MCF 10A (cell line): ENCODE data around the gene PPM1A. TPM values are rescaled to one million over a fixed set of nuclear protein-coding genes. Genes with fewer than 3 reads are reported as not detected.

Source experiments
- BruUV-seq: library from RNA; stranded (reverse); fragments of 400-500 nt; replicated peaks from 2 replicates; lab custom pipeline; 2021; lab: Mats Ljungman, UMichigan
- CTCF ChIA-PET: fragments of 300-600 bp; sonication (Branson Sonifier 250); formaldehyde crosslinking; extraction: SDS; loops from one replicate; lab custom pipeline; 2021; ENCODE audit warnings: antibody characterized with exemption, inconsistent platforms; lab: Yijun Ruan, JAX
- POLR2A ChIA-PET: fragments of 300-600, 350-650 bp; sonication (Branson Sonifier 250); formaldehyde crosslinking; extraction: SDS; loops from one replicate; lab custom pipeline; 2020; ENCODE audit warnings: antibody characterized with exemption, inconsistent platforms; lab: Yijun Ruan, JAX
- DNase-seq: peaks from one replicate; pipeline ENCODE4 v3.0.0-alpha.2; 2018; ENCODE audit not compliant: unreplicated experiment
- H3K27ac Mint-ChIP-seq: one replicate; pipeline ENCODE4 v1.8.0; 2022; ENCODE audit warnings: mild to moderate bottlenecking, low read depth, mixed read lengths; ENCODE audit not compliant: unreplicated experiment
- H3K27me3 Mint-ChIP-seq: one replicate; pipeline ENCODE4 v1.8.0; 2022; ENCODE audit warnings: mixed read lengths; ENCODE audit not compliant: insufficient read depth, unreplicated experiment
- H3K36me3 Mint-ChIP-seq: one replicate; pipeline ENCODE4 v1.8.0; 2022; ENCODE audit warnings: mild to moderate bottlenecking, moderate library complexity, mixed read lengths; ENCODE audit not compliant: insufficient read depth, unreplicated experiment
- H3K4me1 Mint-ChIP-seq: one replicate; pipeline ENCODE4 v1.8.0; 2022; ENCODE audit warnings: mixed read lengths; ENCODE audit not compliant: insufficient read depth, unreplicated experiment
- H3K4me3 Mint-ChIP-seq: one replicate; pipeline ENCODE4 v1.8.0; 2022; ENCODE audit warnings: mild to moderate bottlenecking, moderate library complexity, mixed read lengths; ENCODE audit not compliant: unreplicated experiment
- H3K9me3 Mint-ChIP-seq: one replicate; pipeline ENCODE4 v1.8.0; 2022; ENCODE audit warnings: mixed read lengths; ENCODE audit not compliant: unreplicated experiment
- intact Hi-C: fragments of 100-400 bp; cut with micrococcal nuclease; formaldehyde crosslinking; loops from 2 replicates; pipeline ENCODE4 v1.14.1; 2022
- total RNA-seq: library from RNA; stranded (reverse); gene quantifications from 2 replicates; pipeline ENCODE4 v1.2.3, GENCODE V29; 2022
- TF ChIP-seq, protein P1 (sequence below): fragments of 200-600 bp; IDR thresholded peaks from one replicate; pipeline ENCODE4 v1.8.0; 2022; ENCODE audit warnings: antibody characterized with exemption, mild to moderate bottlenecking; ENCODE audit not compliant: unreplicated experiment

Gene PPM1A
- total RNA-seq, 1 experiment from 2014 or later: 50.4 TPM

DNA sequence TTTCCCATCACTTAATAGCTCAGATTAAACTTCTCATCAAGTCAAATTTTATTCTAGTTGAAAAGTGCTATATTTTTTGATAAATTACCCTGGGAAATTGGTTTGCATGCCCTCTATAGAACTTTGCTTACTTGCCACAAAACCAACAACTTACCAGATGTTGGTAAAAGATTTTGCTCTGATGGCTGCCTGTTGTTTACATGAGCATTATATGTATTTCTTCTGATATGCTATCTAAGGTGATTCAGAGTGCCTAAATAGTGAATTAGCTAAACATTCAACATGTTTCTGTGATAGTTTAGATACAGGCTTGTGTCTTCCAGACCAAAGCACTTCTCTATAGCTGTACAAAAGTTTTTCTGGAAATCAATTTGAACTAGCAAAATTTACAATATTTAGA lies 51.0 kb downstream of the PPM1A start:
- CTCF ChIA-PET: interaction anchor here (0.6 to 1.0 kb wide), 2 partner anchors 10 to 806 kb away, joined by 3 read pairs; no protein-coding TSS in a partner anchor
- H3K36me3 Mint-ChIP-seq: no peaks in the 10 kb centered on the region

DNA sequence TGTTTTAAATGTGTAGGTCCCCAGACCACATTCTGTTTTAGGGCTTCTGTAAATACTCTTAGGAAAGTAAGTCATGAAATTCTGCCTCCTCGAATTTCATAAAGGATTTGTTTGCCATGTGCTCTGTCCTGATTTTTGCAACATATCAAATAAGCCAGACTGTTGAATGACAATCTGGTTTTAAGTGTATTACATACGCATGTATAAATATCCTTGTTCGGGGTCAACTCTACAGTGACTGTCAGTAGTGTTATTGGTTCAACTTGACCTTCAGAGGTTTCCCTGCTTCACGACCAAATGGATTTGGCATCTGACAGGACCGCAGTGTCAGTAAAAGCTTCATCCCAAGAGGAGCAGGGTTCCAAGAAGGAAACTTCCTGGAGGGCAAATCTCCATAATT lies 52.7 kb downstream of the PPM1A start:
- Mint-ChIP-seq H3K36me3 (no peaks in the 10 kb centered on the region), H3K4me3 (no peak overlapping the region), H3K27me3 (no peaks in the 10 kb centered on the region), H3K27ac (no peak overlapping the region), H3K9me3 (no peaks in the 10 kb centered on the region), H3K4me1 (no peaks in the 10 kb centered on the region)
- ChIA-PET POLR2A (no interaction called here), CTCF (no interaction called here)
- BruUV-seq: no TSS peak
- DNase-seq: no peak
- TF ChIP-seq, protein P1, sequence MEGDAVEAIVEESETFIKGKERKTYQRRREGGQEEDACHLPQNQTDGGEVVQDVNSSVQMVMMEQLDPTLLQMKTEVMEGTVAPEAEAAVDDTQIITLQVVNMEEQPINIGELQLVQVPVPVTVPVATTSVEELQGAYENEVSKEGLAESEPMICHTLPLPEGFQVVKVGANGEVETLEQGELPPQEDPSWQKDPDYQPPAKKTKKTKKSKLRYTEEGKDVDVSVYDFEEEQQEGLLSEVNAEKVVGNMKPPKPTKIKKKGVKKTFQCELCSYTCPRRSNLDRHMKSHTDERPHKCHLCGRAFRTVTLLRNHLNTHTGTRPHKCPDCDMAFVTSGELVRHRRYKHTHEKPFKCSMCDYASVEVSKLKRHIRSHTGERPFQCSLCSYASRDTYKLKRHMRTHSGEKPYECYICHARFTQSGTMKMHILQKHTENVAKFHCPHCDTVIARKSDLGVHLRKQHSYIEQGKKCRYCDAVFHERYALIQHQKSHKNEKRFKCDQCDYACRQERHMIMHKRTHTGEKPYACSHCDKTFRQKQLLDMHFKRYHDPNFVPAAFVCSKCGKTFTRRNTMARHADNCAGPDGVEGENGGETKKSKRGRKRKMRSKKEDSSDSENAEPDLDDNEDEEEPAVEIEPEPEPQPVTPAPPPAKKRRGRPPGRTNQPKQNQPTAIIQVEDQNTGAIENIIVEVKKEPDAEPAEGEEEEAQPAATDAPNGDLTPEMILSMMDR: no peak
- intact Hi-C loops: no loop called here

More for the DNA sequence above, 51.0 kb downstream of the PPM1A start:
- Mint-ChIP-seq H3K9me3 (no peaks in the 10 kb centered on the region), H3K27ac (no peak overlapping the region), H3K27me3 (no peaks in the 10 kb centered on the region), H3K4me1 (no peaks in the 10 kb centered on the region), H3K4me3 (no peak overlapping the region)
- BruUV-seq: no TSS peak
- POLR2A ChIA-PET: interaction anchor here (0.7 kb wide), 1 partner anchor 15 kb away, joined by 3 read pairs; no protein-coding TSS in a partner anchor
- TF ChIP-seq, protein P1: no peak
- intact Hi-C loops: no loop called here
- DNase-seq: no peak

DNA sequence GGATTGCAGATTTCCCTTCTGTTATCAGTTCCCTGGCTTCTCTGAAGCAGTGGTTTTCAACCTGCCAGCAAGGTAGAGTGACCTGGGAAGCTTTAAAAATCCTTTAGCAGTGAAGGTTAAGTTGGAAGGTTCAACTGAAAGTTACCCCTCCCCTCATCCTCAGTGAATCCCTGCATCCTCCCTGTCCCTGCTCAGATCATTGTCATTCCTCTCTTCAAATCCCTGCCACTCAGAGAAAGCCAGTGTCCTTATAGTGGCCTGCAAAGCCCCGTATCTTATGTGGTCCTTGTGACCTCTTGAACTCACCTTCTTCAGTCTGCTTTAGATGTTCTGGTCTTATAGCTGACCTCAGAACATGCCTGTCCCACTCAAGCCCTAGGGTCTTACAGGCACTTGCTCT lies 53.6 kb downstream of the PPM1A start:
- intact Hi-C loops: no loop called here
- Mint-ChIP-seq H3K36me3 (no peaks in the 10 kb centered on the region), H3K4me3 (no peak overlapping the region), H3K9me3 (no peaks in the 10 kb centered on the region), H3K27me3 (no peaks in the 10 kb centered on the region), H3K4me1 (no peaks in the 10 kb centered on the region), H3K27ac (no peak overlapping the region)
- no TSS peak for BruUV-seq
- no peak for DNase-seq
- ChIA-PET POLR2A (interaction anchor here (0.5 to 0.8 kb wide), 4 partner anchors 8 to 1501 kb away, joined by 3 read pairs; no protein-coding TSS in a partner anchor), CTCF (interaction anchor here (0.6 to 1.9 kb wide), 2 partner anchors 21 to 29 kb away, joined by 3 to 5 read pairs; no protein-coding TSS in a partner anchor)
- TF ChIP-seq, protein P1: no peak

DNA sequence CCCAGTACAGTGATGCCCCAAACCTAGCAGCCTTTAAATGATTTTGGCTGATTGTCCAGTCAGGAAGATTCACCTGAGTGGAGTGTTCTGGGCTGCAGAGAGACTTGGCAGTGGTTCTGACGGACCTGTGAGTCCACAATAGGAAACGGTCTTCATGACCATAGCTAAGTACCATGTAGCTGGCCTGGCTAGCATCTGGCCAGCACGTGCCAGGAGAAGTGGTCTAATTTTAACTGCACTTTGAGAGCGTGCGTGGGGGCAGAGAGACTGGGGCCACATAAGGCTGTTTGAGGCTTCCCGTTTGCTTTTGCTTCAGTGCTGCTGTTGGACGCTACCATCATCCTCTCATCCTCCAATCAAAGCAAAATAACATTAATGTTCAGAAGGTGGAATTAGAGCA lies 54.7 kb downstream of the PPM1A start:
- POLR2A ChIA-PET: interaction anchor here (0.6 kb wide), 1 partner anchor 780 kb away, joined by 3 read pairs; no protein-coding TSS in a partner anchor
- intact Hi-C loops: no loop called here

More for the DNA sequence above, 54.7 kb downstream of the PPM1A start:
- TF ChIP-seq, protein P1: no peak
- DNase-seq: no peak
- H3K4me3 Mint-ChIP-seq: no peak overlapping the region
- no TSS peak for BruUV-seq
- no peaks in the 10 kb centered on the region for H3K36me3 Mint-ChIP-seq
- H3K27ac Mint-ChIP-seq: no peak overlapping the region
- no peaks in the 10 kb centered on the region for H3K9me3 Mint-ChIP-seq
- H3K4me1 Mint-ChIP-seq: no peaks in the 10 kb centered on the region
- CTCF ChIA-PET: interaction anchor here (0.6 to 1.9 kb wide), 2 partner anchors 26 to 28 kb away, joined by 3 to 5 read pairs; no protein-coding TSS in a partner anchor
- H3K27me3 Mint-ChIP-seq: no peaks in the 10 kb centered on the region
